ENCODE results near the gene MPPED2.

Gene MPPED2

GRCh38 chr11:30451626-30452025 is 134.5 kb downstream of the MPPED2 start:
- TF ChIP-seq SIN3A (IDR thresholded peaks at IDR 0.05; ENCODE audit: borderline replicate concordance, insufficient read depth, low read length) (no peak), TAF1 (IDR thresholded peaks at IDR 0.05; ENCODE audit: borderline replicate concordance, insufficient read depth, low read length) (no peak), POLR2AphosphoS5 (IDR thresholded peaks at IDR 0.05; ENCODE audit: low read depth, low read length) (no peak), FOXP2 (optimal IDR thresholded peaks at IDR 0.05; ENCODE audit: borderline replicate concordance, extremely low read depth, extremely low read length, insufficient read depth) (no peak), REST (IDR thresholded peaks at IDR 0.05; ENCODE audit: insufficient read depth in 1 of 2, low read depth in 2 of 2, low read length in 2 of 2) (no peak)

GRCh38 chr11:30451167-30451566 is 135.0 kb downstream of the MPPED2 start:
- TF ChIP-seq FOXP2 (optimal IDR thresholded peaks at IDR 0.05; ENCODE audit: borderline replicate concordance, extremely low read depth, extremely low read length, insufficient read depth) (no peak), REST (IDR thresholded peaks at IDR 0.05; ENCODE audit: insufficient read depth in 1 of 2, low read depth in 2 of 2, low read length in 2 of 2) (no peak), SIN3A (IDR thresholded peaks at IDR 0.05; ENCODE audit: borderline replicate concordance, insufficient read depth, low read length) (no peak), POLR2AphosphoS5 (IDR thresholded peaks at IDR 0.05; ENCODE audit: low read depth, low read length) (no peak), TAF1 (IDR thresholded peaks at IDR 0.05; ENCODE audit: borderline replicate concordance, insufficient read depth, low read length) (no peak)

- TF ChIP-seq REST (IDR thresholded peaks at IDR 0.05; ENCODE audit: insufficient read depth in 1 of 2, low read depth in 2 of 2, low read length in 2 of 2) (no peak), TAF1 (IDR thresholded peaks at IDR 0.05; ENCODE audit: borderline replicate concordance, insufficient read depth, low read length) (no peak), SIN3A (IDR thresholded peaks at IDR 0.05; ENCODE audit: borderline replicate concordance, insufficient read depth, low read length) (no peak), FOXP2 (optimal IDR thresholded peaks at IDR 0.05; ENCODE audit: borderline replicate concordance, extremely low read depth, extremely low read length, insufficient read depth) (no peak), POLR2AphosphoS5 (IDR thresholded peaks at IDR 0.05; ENCODE audit: low read depth, low read length) (no peak)
These were observed 139.0 kb downstream of the MPPED2 start for GRCh38 chr11:30447058-30447640.

- TF ChIP-seq FOXP2 (optimal IDR thresholded peaks at IDR 0.05; ENCODE audit: borderline replicate concordance, extremely low read depth, extremely low read length, insufficient read depth) (no peak), REST (IDR thresholded peaks at IDR 0.05; ENCODE audit: insufficient read depth in 1 of 2, low read depth in 2 of 2, low read length in 2 of 2) (no peak), SIN3A (IDR thresholded peaks at IDR 0.05; ENCODE audit: borderline replicate concordance, insufficient read depth, low read length) (no peak), TAF1 (IDR thresholded peaks at IDR 0.05; ENCODE audit: borderline replicate concordance, insufficient read depth, low read length) (no peak), POLR2AphosphoS5 (IDR thresholded peaks at IDR 0.05; ENCODE audit: low read depth, low read length) (no peak)
These were observed 139.6 kb downstream of the MPPED2 start for GRCh38 chr11:30446520-30446919.

Data from PFSK-1 (cell line).